ENCODE measurements around the gene LCE1F.

Gene LCE1F

GRCh38 chr1:152756872-152757271 is 18.1 kb upstream of the LCE1F start:
- in situ Hi-C loops (cut with HindIII; ENCODE audit: low pct_unique_long_range_greater_than_20kb, low sequenced_read_pairs), result no loop called here
- TF ChIP-seq JUND (IDR thresholded peaks at IDR 0.05; ENCODE audit: low read depth), result no peak

GRCh38 chr1:152757747-152758146 is 17.2 kb upstream of the LCE1F start, which contains the start of gene KPRP:
Gene KPRP (plus strand): TSS chr1:152758025. CDS start chr1:152759589, 1,564 bp downstream.
- no peak for TF ChIP-seq JUND (IDR thresholded peaks at IDR 0.05; ENCODE audit: low read depth)
- in situ Hi-C loops (cut with HindIII; ENCODE audit: low pct_unique_long_range_greater_than_20kb, low sequenced_read_pairs), result no loop called here
- no peak for DNase-seq (ENCODE audit: low read depth in 1 of 2, low spot score in 1 of 2)

More at GRCh38 chr1:152756872-152757271, 18.1 kb upstream of the LCE1F start:
- DNase-seq (ENCODE audit: low read depth in 1 of 2, low spot score in 1 of 2), result peak in 1 of 2 experiments; percentile 59

GRCh38 chr1:152758636-152759035 is 16.3 kb upstream of the LCE1F start:
- TF ChIP-seq JUND (IDR thresholded peaks at IDR 0.05; ENCODE audit: low read depth), result no peak
- DNase-seq (ENCODE audit: low read depth in 1 of 2, low spot score in 1 of 2), result no peak
- in situ Hi-C loops (cut with HindIII; ENCODE audit: low pct_unique_long_range_greater_than_20kb, low sequenced_read_pairs), result no loop called here

GRCh38 chr1:152759453-152760173 is 15.3 kb upstream of the LCE1F start:
- TF ChIP-seq JUND (IDR thresholded peaks at IDR 0.05; ENCODE audit: low read depth), result no peak
- in situ Hi-C loops (cut with HindIII; ENCODE audit: low pct_unique_long_range_greater_than_20kb, low sequenced_read_pairs), result no loop called here
- DNase-seq (ENCODE audit: low read depth in 1 of 2, low spot score in 1 of 2), result no peak

GRCh38 chr1:152760551-152761190 is 14.3 kb upstream of the LCE1F start:
- TF ChIP-seq JUND (IDR thresholded peaks at IDR 0.05; ENCODE audit: low read depth), result no peak
- DNase-seq (ENCODE audit: low read depth in 1 of 2, low spot score in 1 of 2), result no peak
- in situ Hi-C loops (cut with HindIII; ENCODE audit: low pct_unique_long_range_greater_than_20kb, low sequenced_read_pairs), result no loop called here

- no peak for TF ChIP-seq JUND (IDR thresholded peaks at IDR 0.05; ENCODE audit: low read depth)
- DNase-seq (ENCODE audit: low read depth in 1 of 2, low spot score in 1 of 2), result peak in 1 of 2 experiments; percentile 38
- in situ Hi-C loops (cut with HindIII; ENCODE audit: low pct_unique_long_range_greater_than_20kb, low sequenced_read_pairs), result no loop called here
These were observed 13.2 kb upstream of the LCE1F start for GRCh38 chr1:152761609-152762213.

GRCh38 chr1:152768847-152769533 is 6.0 kb upstream of the LCE1F start:
- TF ChIP-seq JUND (IDR thresholded peaks at IDR 0.05; ENCODE audit: low read depth), result no peak
- in situ Hi-C loops (cut with HindIII; ENCODE audit: low pct_unique_long_range_greater_than_20kb, low sequenced_read_pairs), result no loop called here
- no peak for DNase-seq (ENCODE audit: low read depth in 1 of 2, low spot score in 1 of 2)

GRCh38 chr1:152770411-152770810 is 4.5 kb upstream of the LCE1F start:
- DNase-seq (ENCODE audit: low read depth in 1 of 2, low spot score in 1 of 2), result no peak
- TF ChIP-seq JUND (IDR thresholded peaks at IDR 0.05; ENCODE audit: low read depth), result no peak
- in situ Hi-C loops (cut with HindIII; ENCODE audit: low pct_unique_long_range_greater_than_20kb, low sequenced_read_pairs), result no loop called here

GRCh38 chr1:152776361-152776760 is 1.4 kb downstream of the LCE1F start:
- no peak for TF ChIP-seq JUND (IDR thresholded peaks at IDR 0.05; ENCODE audit: low read depth)
- in situ Hi-C loops (cut with HindIII; ENCODE audit: low pct_unique_long_range_greater_than_20kb, low sequenced_read_pairs), result no loop called here
- no peak for DNase-seq (ENCODE audit: low read depth in 1 of 2, low spot score in 1 of 2)

- TF ChIP-seq JUND (IDR thresholded peaks at IDR 0.05; ENCODE audit: low read depth), result no peak
- peak in 1 of 2 experiments; percentile 81 for DNase-seq (ENCODE audit: low read depth in 1 of 2, low spot score in 1 of 2)
- in situ Hi-C loops (cut with HindIII; ENCODE audit: low pct_unique_long_range_greater_than_20kb, low sequenced_read_pairs), result no loop called here
These were observed 2.7 kb downstream of the LCE1F start for GRCh38 chr1:152777510-152778137.

- no peak for TF ChIP-seq JUND (IDR thresholded peaks at IDR 0.05; ENCODE audit: low read depth)
- in situ Hi-C loops (cut with HindIII; ENCODE audit: low pct_unique_long_range_greater_than_20kb, low sequenced_read_pairs), result no loop called here
- DNase-seq (ENCODE audit: low read depth in 1 of 2, low spot score in 1 of 2), result no peak
These were observed 8.2 kb downstream of the LCE1F start for GRCh38 chr1:152783095-152783494.

GRCh38 chr1:152786077-152786476 is 11.1 kb downstream of the LCE1F start, which contains the start of gene LCE1E:
Gene LCE1E (plus strand): TSS chr1:152786257. CDS start chr1:152787300, 1,043 bp downstream.
- in situ Hi-C loops (cut with HindIII; ENCODE audit: low pct_unique_long_range_greater_than_20kb, low sequenced_read_pairs), result no loop called here
- TF ChIP-seq JUND (IDR thresholded peaks at IDR 0.05; ENCODE audit: low read depth), result no peak
- DNase-seq (ENCODE audit: low read depth in 1 of 2, low spot score in 1 of 2), result peak in 1 of 2 experiments; percentile 5

Measured in T47D (cell line).